ENCODE results near the gene MED23. TPM values are rescaled to one million over a fixed set of nuclear protein-coding genes. Genes with fewer than 3 reads are reported as not detected.

The MED23 gene
- total and polyA plus RNA-seq, 2 experiments from 2014 or later: 8.6 to 23.6 TPM

DNA sequence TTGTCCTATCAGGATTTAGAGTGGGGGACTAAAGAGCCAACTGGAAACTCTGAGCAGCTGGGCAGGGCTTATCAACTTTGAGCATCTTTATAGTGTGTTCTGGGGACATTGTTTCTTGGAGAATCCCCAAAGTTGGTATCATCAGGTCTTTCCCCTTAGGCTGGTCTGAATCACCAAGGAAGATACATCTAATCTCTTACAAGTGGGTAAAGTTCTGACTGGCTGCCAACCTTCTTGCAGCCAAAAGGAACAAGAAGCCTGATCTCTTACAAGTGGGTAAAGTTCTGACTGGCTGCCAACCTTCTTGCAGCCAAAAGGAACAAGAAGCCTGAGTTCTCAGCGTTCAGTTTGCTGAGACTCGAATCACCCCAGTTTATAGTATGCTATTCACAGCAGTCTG, 1.6 kb upstream of the MED23 start:
- Histone ChIP-seq H3K4me1 (ENCODE audit: insufficient read depth) (no peaks in the 10 kb centered on the region), H3K9me2 (ENCODE audit: insufficient read depth) (no peaks in the 10 kb centered on the region), H3F3A (replicated peaks; ENCODE audit: low read depth) (0 out of 2 replicates have a peak, but pooled peaks cover 3% of the 10 kb centered on the region), H2AFZ (no peak overlapping the region), H3K36me3 (ENCODE audit: insufficient read depth) (no peaks in the 10 kb centered on the region), H3K79me2 (replicated peaks; ENCODE audit: insufficient read depth) (peaks cover 7% of the 10 kb centered on the region), H3K27ac (ENCODE audit: low read depth) (no peak overlapping the region), H4K20me1 (replicated peaks; ENCODE audit: insufficient read depth) (no peaks in the 10 kb centered on the region), H3K27me3 (ENCODE audit: insufficient read depth) (no peaks in the 10 kb centered on the region), H3K4me3 (no peak overlapping the region), H3K4me2 (no peak overlapping the region)
- no peak overlapping the region for H3K4me3 Mint-ChIP-seq
- H3K27me3 Mint-ChIP-seq (ENCODE audit: insufficient read depth, low read depth, poor library complexity): peaks cover 3% of the 10 kb centered on the region
- no peaks in the 10 kb centered on the region for H3K9me3 Mint-ChIP-seq
- TF ChIP-seq, protein P1, sequence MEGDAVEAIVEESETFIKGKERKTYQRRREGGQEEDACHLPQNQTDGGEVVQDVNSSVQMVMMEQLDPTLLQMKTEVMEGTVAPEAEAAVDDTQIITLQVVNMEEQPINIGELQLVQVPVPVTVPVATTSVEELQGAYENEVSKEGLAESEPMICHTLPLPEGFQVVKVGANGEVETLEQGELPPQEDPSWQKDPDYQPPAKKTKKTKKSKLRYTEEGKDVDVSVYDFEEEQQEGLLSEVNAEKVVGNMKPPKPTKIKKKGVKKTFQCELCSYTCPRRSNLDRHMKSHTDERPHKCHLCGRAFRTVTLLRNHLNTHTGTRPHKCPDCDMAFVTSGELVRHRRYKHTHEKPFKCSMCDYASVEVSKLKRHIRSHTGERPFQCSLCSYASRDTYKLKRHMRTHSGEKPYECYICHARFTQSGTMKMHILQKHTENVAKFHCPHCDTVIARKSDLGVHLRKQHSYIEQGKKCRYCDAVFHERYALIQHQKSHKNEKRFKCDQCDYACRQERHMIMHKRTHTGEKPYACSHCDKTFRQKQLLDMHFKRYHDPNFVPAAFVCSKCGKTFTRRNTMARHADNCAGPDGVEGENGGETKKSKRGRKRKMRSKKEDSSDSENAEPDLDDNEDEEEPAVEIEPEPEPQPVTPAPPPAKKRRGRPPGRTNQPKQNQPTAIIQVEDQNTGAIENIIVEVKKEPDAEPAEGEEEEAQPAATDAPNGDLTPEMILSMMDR (conservative IDR thresholded peaks at IDR 0.05; ENCODE audit: low read depth in 2 of 2): no peak
- TF ChIP-seq EZH2phosphoT487 (IDR thresholded peaks at IDR 0.05; ENCODE audit: unreplicated experiment): no peak
- no peak for TF ChIP-seq STAT1 (IDR thresholded peaks at IDR 0.05; ENCODE audit: unreplicated experiment)
- TF ChIP-seq, protein P2, sequence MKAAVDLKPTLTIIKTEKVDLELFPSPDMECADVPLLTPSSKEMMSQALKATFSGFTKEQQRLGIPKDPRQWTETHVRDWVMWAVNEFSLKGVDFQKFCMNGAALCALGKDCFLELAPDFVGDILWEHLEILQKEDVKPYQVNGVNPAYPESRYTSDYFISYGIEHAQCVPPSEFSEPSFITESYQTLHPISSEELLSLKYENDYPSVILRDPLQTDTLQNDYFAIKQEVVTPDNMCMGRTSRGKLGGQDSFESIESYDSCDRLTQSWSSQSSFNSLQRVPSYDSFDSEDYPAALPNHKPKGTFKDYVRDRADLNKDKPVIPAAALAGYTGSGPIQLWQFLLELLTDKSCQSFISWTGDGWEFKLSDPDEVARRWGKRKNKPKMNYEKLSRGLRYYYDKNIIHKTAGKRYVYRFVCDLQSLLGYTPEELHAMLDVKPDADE (IDR thresholded peaks at IDR 0.05): no peak
- no peak for TF ChIP-seq JUNB (IDR thresholded peaks at IDR 0.05; ENCODE audit: unreplicated experiment)
- no peak for TF ChIP-seq ZNF114 (CRISPR knock-in tag; IDR thresholded peaks at IDR 0.05)
- TF ChIP-seq ZNF462 (CRISPR knock-in tag; IDR thresholded peaks at IDR 0.05): no peak
- TF ChIP-seq NANOG (IDR thresholded peaks at IDR 0.05; ENCODE audit: borderline replicate concordance): no peak
- no peak for TF ChIP-seq EZH2 (IDR thresholded peaks at IDR 0.05; ENCODE audit: low read depth, unreplicated experiment)
- TF ChIP-seq REST (IDR thresholded peaks at IDR 0.05; ENCODE audit: unreplicated experiment): no peak
- TF ChIP-seq ZNF331 (CRISPR knock-in tag; IDR thresholded peaks at IDR 0.05; ENCODE audit: low read depth): no peak
- TF ChIP-seq POLR2AphosphoS5 (IDR thresholded peaks at IDR 0.05; ENCODE audit: low read depth): no peak
- TF ChIP-seq CREB1 (CRISPR knock-in tag; IDR thresholded peaks at IDR 0.05; ENCODE audit: low read depth): no peak
- peaks cover 6% of the 10 kb centered on the region for H3K4me1 Mint-ChIP-seq
- no peaks in the 10 kb centered on the region; the same call in 2 of the 3 replicates for H3K36me3 Mint-ChIP-seq (ENCODE audit: low read depth)
- no peak for DNase-seq (ENCODE audit: low spot score)
- no peak overlapping the region for H3K27ac Mint-ChIP-seq
- ATAC-seq: no peak
